Sigmoid colon (tissue), 7 donors: ENCODE results near the gene GRM7. TPM values are rescaled to one million over a fixed set of nuclear protein-coding genes. Genes with fewer than 3 reads are reported as not detected.

Source experiments
- DNase-seq: peaks from one replicate; pipeline ENCODE4 v3.0.0-alpha.2; 2019
- H3K27ac ChIP-seq, 4 donors: fragments of 200-600 bp; sonication (generic); one replicate each; pipeline ENCODE4 v1.5.1; 2016 to 2019; ENCODE audit warnings: mild to moderate bottlenecking in 1 of 4
- H3K27me3 ChIP-seq, 3 donors: fragments of 200-600 bp; sonication (generic); one replicate each; pipeline ENCODE4 v1.5.1; 2019; ENCODE audit warnings: mild to moderate bottlenecking in 1 of 3
- H3K36me3 ChIP-seq, 4 donors: fragments of 200-600 bp; sonication (generic); one replicate each; pipeline ENCODE4 v1.5.1; 2016 to 2019
- H3K4me1 ChIP-seq, 4 donors: fragments of 200-600 bp; sonication (generic); one replicate each; pipeline ENCODE4 v1.5.1; 2017 to 2019
- H3K4me3 ChIP-seq, 4 donors: fragments of 200-600 bp; sonication (generic); one replicate each; pipeline ENCODE4 v1.5.1; 2017 to 2019; ENCODE audit warnings: mild to moderate bottlenecking in 2 of 4, moderate library complexity in 1 of 4
- H3K9me3 ChIP-seq, 4 donors: fragments of 200-600 bp in 3 of 4; sonication (generic) in 3 of 4; one replicate each; pipeline versions ENCODE4 v1.5.1 to v1.6.1; 2013 to 2019
- CTCF ChIP-seq, 4 experiments: fragments of 450-650 bp in 3 of 4; fragments of 200-600 bp in 1 of 4; IDR thresholded peaks; one replicate each; pipeline ENCODE4 v1.5.1; 2016 to 2019; ENCODE audit warnings: antibody characterized with exemption in 4 of 4, mild to moderate bottlenecking in 3 of 4, moderate library complexity in 2 of 4
- EP300 ChIP-seq, 4 donors: sonication (generic); formaldehyde crosslinking; IDR thresholded peaks; one replicate each; pipeline ENCODE4 v1.6.1; 2017; ENCODE audit warnings: antibody characterized with exemption in 4 of 4
- POLR2A ChIP-seq, 2 donors: fragments of 450-650 bp; IDR thresholded peaks; one replicate each; pipeline ENCODE4 v1.6.1; 2016; ENCODE audit warnings: antibody characterized with exemption in 2 of 2, mild to moderate bottlenecking in 2 of 2, moderate library complexity in 2 of 2
- POLR2AphosphoS5 ChIP-seq, 4 donors: sonication (generic); formaldehyde crosslinking; IDR thresholded peaks; one replicate each; pipeline ENCODE4 v1.6.1; 2017; ENCODE audit warnings: antibody characterized with exemption in 4 of 4
- WGBS, 2 donors: extraction: QIAGEN DNeasy Blood & Tissue Kit; methylation state at CpG; one replicate each; pipeline ENCODE4 v1.1.7; 2013; 5-methylcytosine and 5-hydroxymethylcytosine counted together
- intact Hi-C: fragments of 100-400 bp; cut with DNase I; formaldehyde crosslinking; loops from one replicate; pipeline ENCODE4 v1.15.1; 2023
- polyA plus RNA-seq, 3 donors: library from polyadenylated mRNA; stranded (reverse); fragments of 200-250 nt; gene quantifications; one replicate each; pipeline ENCODE4 v1.2.3, GENCODE V29; 2013
- total RNA-seq, 4 donors: library from RNA; depleted of rRNA; stranded (reverse); fragments of >200 nt; gene quantifications; one replicate each; pipeline ENCODE4 v1.1.0, GENCODE V29; 2016
- donor health status: healthy with polysubstance abuse.
- donor health status: Bipolar disorder and iron deficiency.
- donor health status: healthy.

GRM7 gene
- total and polyA plus RNA-seq, 7 donors: 0.09 to 0.71 (median 0.22) TPM; not detected in 3

GRCh38 chr3:7781395-7781794, 920.5 kb downstream of the GRM7 start:
- Histone ChIP-seq H3K9me3 (no peaks in the 10 kb centered on the region), H3K27ac (no peak overlapping the region), H3K4me3 (no peak overlapping the region), H3K4me1 (no peaks in the 10 kb centered on the region), H3K36me3 (no peaks in the 10 kb centered on the region), H3K27me3 (no peaks in the 10 kb centered on the region)
- no peak for DNase-seq
- TF ChIP-seq EP300 (IDR thresholded peaks at IDR 0.05) (no peak), CTCF (IDR thresholded peaks at IDR 0.05) (no peak), POLR2AphosphoS5 (IDR thresholded peaks at IDR 0.05) (no peak)
- WGBS, 2 donors: 85 to 91% methylated on average over 4 of the region's 4 CpGs
- intact Hi-C loops: no loop called here

GRCh38 chr3:7787871-7788828, 927.2 kb downstream of the GRM7 start:
- Histone ChIP-seq H3K4me3 (no peak overlapping the region), H3K9me3 (no peaks in the 10 kb centered on the region), H3K4me1 (no peaks in the 10 kb centered on the region), H3K27me3 (no peaks in the 10 kb centered on the region), H3K36me3 (no peaks in the 10 kb centered on the region), H3K27ac (no peak overlapping the region)
- intact Hi-C loops: no loop called here
- 64 to 73% methylated on average over 5 of the region's 5 CpGs for WGBS, 2 donors
- TF ChIP-seq CTCF (IDR thresholded peaks at IDR 0.05) (no peak), POLR2AphosphoS5 (IDR thresholded peaks at IDR 0.05) (no peak), EP300 (IDR thresholded peaks at IDR 0.05) (no peak), POLR2A (IDR thresholded peaks at IDR 0.05) (no peak)
- DNase-seq: no peak

- intact Hi-C loops: no loop called here
- no peaks in the 10 kb centered on the region for H3K9me3 ChIP-seq
- no peak overlapping the region for H3K27ac ChIP-seq
- no peaks in the 10 kb centered on the region for H3K36me3 ChIP-seq
- DNase-seq: no peak
- no peaks in the 10 kb centered on the region for H3K27me3 ChIP-seq
- WGBS, 2 donors: 63 to 64% methylated on average over 1 of the region's 1 CpG
- H3K4me3 ChIP-seq: no peak overlapping the region
- TF ChIP-seq CTCF (IDR thresholded peaks at IDR 0.05) (no peak), POLR2A (IDR thresholded peaks at IDR 0.05) (no peak), EP300 (IDR thresholded peaks at IDR 0.05) (no peak), POLR2AphosphoS5 (IDR thresholded peaks at IDR 0.05) (no peak)
- H3K4me1 ChIP-seq: no peaks in the 10 kb centered on the region
These were observed 928.0 kb downstream of the GRM7 start for GRCh38 chr3:7788881-7789280.

GRCh38 chr3:7789324-7789723, 928.4 kb downstream of the GRM7 start:
- Histone ChIP-seq H3K27ac (no peak overlapping the region), H3K9me3 (no peaks in the 10 kb centered on the region), H3K4me1 (no peaks in the 10 kb centered on the region), H3K27me3 (no peaks in the 10 kb centered on the region), H3K36me3 (no peaks in the 10 kb centered on the region), H3K4me3 (no peak overlapping the region)
- TF ChIP-seq CTCF (IDR thresholded peaks at IDR 0.05) (no peak), POLR2AphosphoS5 (IDR thresholded peaks at IDR 0.05) (no peak), EP300 (IDR thresholded peaks at IDR 0.05) (no peak), POLR2A (IDR thresholded peaks at IDR 0.05) (no peak)
- WGBS, 2 donors: 79 to 80% methylated on average over 7 of the region's 7 CpGs
- no peak for DNase-seq
- intact Hi-C loops: no loop called here
